ENCODE measurements around the gene FAM156A.

DNA sequence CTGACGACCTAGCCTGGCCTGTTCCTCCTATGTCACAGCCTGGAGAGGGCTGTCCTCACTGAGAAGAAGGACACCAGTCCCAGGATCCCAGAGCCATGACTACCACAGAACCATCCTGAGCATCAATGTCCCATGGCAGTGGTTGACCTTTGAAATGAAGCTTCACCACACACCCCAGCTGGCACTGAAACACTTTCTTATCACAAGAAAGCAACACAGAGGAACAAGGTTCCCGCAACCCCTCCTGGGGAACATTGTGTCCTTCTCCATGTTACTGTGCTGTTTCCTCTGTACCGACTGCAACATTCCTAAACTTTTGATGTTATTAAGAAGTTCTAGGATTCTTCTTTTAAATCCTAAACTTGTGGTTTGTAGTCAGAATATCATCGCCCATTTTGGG, 21.2 kb upstream of the FAM156A start:
- TF ChIP-seq, protein P1, sequence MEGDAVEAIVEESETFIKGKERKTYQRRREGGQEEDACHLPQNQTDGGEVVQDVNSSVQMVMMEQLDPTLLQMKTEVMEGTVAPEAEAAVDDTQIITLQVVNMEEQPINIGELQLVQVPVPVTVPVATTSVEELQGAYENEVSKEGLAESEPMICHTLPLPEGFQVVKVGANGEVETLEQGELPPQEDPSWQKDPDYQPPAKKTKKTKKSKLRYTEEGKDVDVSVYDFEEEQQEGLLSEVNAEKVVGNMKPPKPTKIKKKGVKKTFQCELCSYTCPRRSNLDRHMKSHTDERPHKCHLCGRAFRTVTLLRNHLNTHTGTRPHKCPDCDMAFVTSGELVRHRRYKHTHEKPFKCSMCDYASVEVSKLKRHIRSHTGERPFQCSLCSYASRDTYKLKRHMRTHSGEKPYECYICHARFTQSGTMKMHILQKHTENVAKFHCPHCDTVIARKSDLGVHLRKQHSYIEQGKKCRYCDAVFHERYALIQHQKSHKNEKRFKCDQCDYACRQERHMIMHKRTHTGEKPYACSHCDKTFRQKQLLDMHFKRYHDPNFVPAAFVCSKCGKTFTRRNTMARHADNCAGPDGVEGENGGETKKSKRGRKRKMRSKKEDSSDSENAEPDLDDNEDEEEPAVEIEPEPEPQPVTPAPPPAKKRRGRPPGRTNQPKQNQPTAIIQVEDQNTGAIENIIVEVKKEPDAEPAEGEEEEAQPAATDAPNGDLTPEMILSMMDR (IDR thresholded peaks at IDR 0.05), result no peak
- no peak for TF ChIP-seq POLR2A (IDR thresholded peaks at IDR 0.05)
- TF ChIP-seq EP300 (IDR thresholded peaks at IDR 0.05), result no peak

Data from ovary (tissue), 3 donors.